Fibroblast of mammary gland (primary cell): ENCODE data around the gene NCOR2.

Experiments used
- DNase-seq: peaks from one replicate; pipeline ENCODE4 v3.0.0-alpha.2; 2010; ENCODE audit warnings: low read depth
- H3K4me3 ChIP-seq: 2 replicates; pipeline ENCODE4 v1.5.1; 2011; ENCODE audit warnings: low read depth, mild to moderate bottlenecking, low read length, moderate library complexity; ENCODE audit not compliant: control insufficient read depth
- CTCF ChIP-seq: conservative IDR thresholded peaks from 2 replicates; pipeline ENCODE4 v1.5.1; 2011; ENCODE audit warnings: low read depth, low read length, inconsistent platforms; ENCODE audit not compliant: control insufficient read depth, insufficient read depth

Gene NCOR2

GRCh38 chr12:124583854-124584253 is 16.4 kb upstream of the NCOR2 start:
- H3K4me3 ChIP-seq, result no peak overlapping the region
- no peak for TF ChIP-seq CTCF
- DNase-seq, result no peak

- TF ChIP-seq CTCF, result no peak
- H3K4me3 ChIP-seq, result no peak overlapping the region
- DNase-seq, result no peak
These were observed 14.7 kb upstream of the NCOR2 start for GRCh38 chr12:124582108-124582424.

- no peak overlapping the region for H3K4me3 ChIP-seq
- no peak for TF ChIP-seq CTCF
- DNase-seq, result peak; percentile 25
These were observed 14.1 kb upstream of the NCOR2 start for GRCh38 chr12:124581307-124582107.

GRCh38 chr12:124579921-124580517 is 12.6 kb upstream of the NCOR2 start:
- no peak overlapping the region for H3K4me3 ChIP-seq
- DNase-seq, result no peak
- no peak for TF ChIP-seq CTCF

- H3K4me3 ChIP-seq, result no peak overlapping the region
- no peak for TF ChIP-seq CTCF
- no peak for DNase-seq
These were observed 11.4 kb upstream of the NCOR2 start for GRCh38 chr12:124578854-124579253.

GRCh38 chr12:124578445-124578844 is 11.0 kb upstream of the NCOR2 start:
- TF ChIP-seq CTCF, result no peak
- no peak overlapping the region for H3K4me3 ChIP-seq
- no peak for DNase-seq
